Stimulated activated CD4-positive, alpha-beta T cell treated with anti-CD3 and anti-CD28 coated beads, Interleukin-2, amount 100 ng/mL, for 4 hours (primary cell): ENCODE data around the gene IGF2.

Experiments used
- DNase-seq: peaks from one replicate; pipeline ENCODE4 v3.0.0-alpha.2; 2020; ENCODE audit warnings: low read depth

Gene IGF2

DNA sequence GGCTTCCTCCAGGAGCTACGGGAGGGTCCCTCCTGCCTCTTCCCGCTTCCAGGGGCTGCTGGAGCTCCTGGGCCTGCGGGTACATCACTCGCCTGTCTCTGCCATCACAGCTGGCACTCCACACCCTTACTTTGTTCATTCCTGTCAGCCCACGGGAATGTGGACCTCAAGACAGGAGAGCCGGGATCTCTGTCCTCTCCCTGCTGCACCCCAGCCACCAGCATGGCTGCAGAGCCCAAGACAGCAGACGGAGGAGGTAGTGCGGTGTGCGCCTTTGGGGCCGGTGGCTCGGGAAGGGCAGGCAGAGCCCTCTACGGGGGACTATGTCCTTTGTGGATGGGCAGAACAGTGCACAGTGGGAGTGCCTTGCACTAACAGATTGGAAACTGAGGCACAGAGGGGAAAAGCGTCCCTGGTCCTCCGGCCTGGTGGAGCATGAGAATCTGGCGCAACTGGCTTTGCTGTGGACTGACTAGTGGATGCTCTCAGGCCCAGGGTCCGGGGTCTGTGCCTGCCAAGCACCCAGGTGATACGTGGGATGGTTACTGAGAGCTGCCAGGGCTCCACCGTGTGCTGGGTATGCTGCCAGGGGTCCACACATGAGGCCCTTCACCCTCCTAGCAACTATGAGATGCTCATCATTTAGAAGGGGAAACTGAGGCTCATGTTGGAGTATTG, 47.3 kb downstream of the IGF2 start:
- DNase-seq = no peak

DNA sequence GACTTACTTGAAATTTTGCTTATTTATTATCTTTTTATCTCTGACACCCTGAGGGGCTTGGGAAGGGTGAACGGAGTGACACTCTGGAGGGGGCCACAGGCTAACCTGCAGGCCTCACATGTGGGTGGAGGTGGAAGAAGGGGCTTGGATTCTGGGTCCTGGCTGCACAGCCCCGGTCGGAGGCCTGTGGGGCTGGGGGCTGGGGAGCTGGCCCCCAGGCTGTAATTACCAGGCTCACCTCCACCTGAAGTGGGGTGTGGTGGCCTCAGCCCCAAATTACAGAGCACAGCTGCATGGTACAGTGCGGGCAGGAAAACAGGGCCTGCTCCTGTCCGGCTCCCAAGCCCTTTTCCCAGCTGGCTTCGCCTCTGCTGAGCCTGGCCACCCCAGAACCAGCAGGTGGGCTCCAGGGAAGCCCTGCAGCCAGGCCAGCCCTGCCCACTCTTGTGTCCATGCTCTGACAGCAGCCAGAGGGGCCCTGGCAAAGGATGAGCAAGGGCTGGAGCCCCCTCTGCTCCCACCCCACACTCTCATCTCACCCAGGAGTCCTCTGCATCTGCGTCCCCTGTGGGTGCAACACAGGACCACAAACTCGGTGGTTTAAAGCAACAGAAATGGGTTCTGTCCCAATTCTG, 48.0 kb downstream of the IGF2 start:
- DNase-seq = no peak

DNA sequence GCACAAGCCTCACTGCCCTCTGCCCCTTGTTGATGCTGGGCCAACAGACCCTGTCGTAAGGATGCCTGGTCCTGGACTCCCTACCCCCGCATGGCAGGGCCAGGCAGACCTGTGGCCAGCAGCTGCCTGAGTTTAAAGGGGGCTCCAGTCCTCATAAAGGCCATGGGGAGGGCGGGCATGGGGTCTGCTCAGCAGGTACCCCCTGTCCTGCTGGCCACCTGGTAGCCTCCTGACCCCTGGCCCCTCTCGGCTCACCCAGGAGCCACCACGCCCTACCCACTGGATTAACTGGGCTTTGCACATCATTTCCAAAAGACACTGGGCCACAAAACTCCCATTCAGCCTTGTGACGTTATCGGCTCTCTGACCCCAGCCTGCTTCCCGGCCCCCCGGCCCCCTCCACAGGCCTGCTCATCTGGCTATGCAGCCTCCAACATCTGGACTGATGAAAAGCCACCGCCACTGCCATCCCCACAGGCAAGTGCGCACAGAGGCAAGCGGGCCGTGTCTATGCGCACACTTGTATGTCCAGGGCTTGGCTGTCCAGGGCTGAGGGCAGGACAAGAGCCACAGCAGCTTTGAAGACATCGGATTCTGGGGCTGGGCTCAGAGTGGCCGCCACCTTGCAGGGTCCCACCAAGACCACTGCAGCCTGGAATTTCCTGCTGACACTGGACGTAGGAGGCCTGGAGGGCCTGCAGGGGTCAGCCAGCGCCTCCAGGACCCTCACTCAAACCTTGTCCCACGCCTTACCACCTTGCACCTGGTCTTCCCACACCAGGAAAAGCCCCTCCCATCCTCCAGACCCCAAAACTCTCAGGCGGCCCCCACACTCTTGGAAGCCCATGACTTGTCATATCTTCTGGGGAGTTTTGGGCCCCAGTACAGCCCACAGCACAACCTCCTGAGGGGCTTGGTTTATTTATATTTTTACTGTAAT, 48.7 kb downstream of the IGF2 start:
- no peak for DNase-seq

DNA sequence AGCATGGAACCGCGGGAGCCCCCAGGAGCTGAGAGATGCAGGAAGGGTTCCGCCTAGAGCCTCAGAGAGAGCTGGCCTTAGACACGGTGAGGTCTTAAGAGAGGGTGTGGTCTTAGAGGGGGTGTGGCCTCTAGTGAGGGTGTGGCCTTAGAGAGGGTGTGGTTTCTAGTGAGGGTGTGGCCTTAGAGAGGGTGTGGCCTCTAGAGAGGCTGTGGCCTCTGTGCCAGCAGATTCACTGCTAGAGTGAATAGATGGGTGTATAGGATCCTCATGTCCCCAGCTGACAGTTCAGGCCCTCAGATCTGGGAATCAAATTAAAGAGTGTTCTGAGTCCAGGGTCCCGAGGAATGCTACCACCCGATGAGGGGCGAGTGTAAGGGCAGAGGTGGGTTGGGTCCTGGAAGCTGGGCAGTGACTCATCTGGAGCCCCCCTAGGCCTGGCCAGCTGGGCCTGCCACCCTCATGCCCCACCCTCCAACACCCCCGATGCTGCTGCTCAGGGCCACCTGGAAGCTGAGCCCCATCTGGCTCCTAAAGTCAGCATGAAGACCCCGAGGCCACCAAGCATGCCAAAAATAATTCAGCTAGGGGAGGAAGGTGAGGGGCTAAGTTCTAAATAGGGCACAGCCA, 49.5 kb downstream of the IGF2 start:
- DNase-seq = peak; percentile 5

DNA sequence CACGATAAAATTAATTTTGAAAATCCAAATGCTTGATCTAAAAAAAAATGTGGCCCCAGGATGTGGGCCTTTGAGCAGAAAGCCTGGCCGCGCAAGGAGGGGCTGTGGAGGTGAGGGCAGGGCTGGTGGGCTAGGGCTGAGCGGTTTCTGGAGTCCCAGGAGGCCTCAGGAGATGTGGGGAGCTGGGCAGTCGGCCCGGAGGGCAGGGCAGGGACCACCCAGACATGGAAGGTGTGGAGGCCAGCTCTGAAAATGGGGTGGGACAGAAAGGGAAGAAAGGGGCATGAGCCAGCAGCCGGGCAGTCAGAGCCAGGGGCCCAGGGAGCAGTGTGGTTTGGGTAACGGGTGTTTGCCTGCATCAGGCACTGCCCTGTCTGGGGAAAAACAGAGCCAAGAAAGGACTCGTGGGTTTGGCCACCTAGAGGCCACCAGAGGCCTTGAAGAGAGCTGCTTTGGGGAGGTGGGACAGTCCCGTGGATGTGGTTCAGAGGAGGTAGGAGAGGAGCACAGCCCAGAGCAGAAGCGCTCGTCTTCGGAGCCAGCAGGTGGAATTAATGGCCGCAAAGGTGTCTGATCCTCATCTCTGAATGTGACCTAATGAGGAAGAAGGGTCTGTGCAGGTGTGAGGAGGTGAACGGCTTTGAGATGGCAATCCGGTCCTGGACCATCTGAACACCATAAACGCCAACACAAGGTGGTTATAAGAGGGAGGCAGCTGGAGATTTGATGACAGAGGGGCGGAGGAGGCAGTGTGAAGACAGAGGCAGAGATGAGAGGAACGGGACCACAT, 50.2 kb downstream of the IGF2 start:
- no peak for DNase-seq

DNA sequence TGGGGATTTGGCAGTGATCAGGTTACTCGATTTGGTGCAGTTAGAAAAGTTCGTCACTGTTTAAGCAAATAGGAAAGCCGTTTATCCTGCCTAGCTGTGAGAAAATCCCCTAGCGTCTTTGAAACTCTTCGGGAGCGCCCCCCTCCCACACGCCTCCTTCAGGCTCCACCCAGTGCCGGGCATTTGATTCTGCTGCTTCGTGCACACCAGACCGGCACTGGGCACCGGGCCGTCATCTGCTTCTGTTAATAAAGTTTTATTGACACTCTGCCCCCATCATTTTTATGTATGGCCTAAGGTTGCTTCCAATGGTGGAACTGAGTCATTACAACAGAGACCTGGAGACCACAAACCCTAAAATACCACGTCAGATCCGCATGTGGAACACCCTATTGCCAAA, 50.9 kb downstream of the IGF2 start:
- DNase-seq = no peak

DNA sequence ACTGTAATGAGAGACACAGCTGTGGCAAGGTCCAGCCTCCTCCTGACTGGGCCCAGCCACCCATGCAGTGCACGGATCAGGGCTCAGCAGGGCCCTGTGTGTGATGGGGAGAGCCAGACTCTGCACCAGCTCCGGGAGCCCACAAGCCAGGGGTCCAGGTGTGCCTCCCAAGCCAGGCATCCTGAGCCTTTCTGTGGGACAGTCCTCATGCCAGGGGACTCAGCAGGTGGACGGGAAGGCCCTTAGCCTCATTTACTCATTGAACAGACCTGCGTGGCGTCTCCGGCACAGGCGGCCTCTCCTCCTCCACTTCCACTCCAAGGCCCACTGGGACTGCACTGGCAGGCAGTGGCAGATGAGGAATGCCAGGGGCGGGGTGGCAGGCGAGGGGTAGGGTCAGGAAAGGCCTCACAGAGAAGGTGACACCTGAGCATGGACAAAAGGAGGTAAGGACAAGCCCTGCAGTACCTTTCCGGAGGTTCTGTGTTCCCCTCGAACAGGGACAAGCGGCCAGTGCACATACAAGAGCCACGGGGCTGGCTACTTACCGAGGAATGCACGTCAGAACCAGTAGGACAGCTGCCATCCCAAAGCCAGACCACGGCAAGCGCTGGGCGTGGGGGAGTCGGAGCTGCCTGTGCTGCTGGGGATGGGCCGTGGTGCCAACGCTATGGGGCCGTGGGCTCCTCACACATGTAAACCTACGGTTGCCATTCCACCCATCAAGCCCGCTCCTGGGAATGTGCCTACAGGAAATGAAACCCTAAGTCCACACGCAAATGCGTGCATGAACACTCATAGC, 52.7 kb downstream of the IGF2 start:
- DNase-seq = no peak

DNA sequence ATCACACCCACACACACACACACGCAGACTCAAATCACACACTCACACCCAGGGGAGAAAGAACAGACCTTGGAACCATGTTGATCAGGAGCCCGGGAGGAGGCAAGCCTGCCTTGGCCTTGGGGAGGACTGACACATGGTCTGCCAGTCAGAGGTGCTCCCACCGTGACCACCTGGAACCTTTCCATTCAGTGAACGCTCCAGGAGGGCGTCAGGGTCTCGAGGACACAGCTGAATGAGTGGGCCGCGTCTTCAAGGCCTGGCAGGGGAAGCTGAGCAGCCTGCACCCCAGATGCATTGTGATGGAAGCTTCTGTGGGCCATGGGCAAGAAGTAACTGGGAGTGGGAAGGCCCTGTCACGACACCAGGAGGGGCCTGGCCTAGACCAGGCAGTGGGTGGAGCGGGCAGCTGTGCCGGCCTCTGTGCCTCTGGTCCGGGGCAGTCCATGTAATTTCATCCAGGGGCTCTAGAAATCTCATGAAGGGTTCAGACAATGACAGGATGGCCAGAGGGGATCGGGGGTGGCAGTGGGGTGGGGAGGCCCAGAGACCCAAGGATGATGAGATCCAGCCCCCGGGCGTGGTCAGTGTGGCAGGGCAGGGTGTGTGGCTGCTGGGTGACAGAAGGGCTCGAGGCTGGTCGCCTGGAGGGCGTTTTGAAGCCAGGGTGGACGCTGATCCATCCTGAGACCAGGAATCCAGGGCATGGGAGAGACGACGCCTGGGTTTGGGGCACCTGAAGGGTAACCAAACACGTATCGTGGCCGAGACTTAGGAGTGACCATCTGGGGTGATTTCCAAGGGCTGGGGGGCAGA, 53.7 kb downstream of the IGF2 start:
- DNase-seq = no peak

DNA sequence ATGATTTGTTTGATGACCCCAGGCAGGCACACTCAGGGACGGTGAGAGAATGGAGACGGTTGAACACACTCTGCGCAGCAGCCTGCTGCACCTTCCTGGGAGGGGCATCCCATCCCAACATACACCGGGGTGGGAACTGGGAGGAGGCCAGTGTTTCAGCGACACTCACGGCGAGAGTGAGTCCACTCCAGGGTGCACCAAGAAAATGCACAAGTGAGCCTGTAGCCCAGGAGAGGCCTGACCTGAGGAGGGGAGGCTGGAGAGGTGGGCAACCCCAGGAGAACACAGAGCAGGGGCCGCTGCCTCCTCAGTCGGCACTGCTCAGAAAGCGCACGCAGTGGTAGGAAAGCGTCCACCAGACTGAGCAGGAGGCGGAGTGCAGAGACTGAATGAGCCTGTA, 54.5 kb downstream of the IGF2 start:
- DNase-seq = no peak
